ENCODE measurements around the gene FARS2. TPM values are rescaled to one million over a fixed set of nuclear protein-coding genes. Genes with fewer than 3 reads are reported as not detected.

The FARS2 gene
- polyA plus RNA-seq, 3 donors: 12.2 to 21.6 (median 17.7) TPM

DNA sequence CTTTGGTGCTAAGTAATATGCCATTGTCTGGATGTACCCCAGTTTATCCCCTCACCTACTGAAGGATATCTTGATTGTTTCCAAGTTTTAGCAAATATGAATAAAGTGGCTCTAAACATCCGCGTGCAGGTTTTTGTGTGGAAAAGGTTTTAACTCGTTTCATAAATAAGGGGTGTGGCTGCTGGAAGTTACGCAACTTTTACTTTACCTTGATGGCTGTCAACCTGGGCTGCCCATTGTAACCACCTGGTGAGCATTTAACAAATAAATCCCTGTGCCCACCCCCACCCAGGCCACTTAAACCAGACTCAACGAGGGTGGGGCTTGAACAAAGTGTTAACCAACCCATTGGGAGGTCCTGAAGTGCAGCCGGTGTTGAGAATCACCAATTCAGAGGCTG is 557.6 kb downstream of the FARS2 start:
- WGBS (ENCODE audit: insufficient coverage): 80% methylated on average over 1 of the region's 6 CpGs
- Histone ChIP-seq H3K9me3 (replicated peaks in 1 of 2; ENCODE audit: control insufficient read depth in 1 of 2, insufficient read depth in 1 of 2, low read length in 2 of 2) (no peaks in the 10 kb centered on the region), H4K20me1 (ENCODE audit: insufficient read depth, low read length) (no peaks in the 10 kb centered on the region), H3K79me2 (ENCODE audit: insufficient read depth, low read length) (no peaks in the 10 kb centered on the region), H3K4me3 (replicated peaks in 1 of 3; ENCODE audit: low read depth in 2 of 3, low read length in 3 of 3) (no peak overlapping the region), H3K27ac (ENCODE audit: low read depth in 1 of 2, low read length in 2 of 2) (no peak overlapping the region), H3K36me3 (replicated peaks in 1 of 2; ENCODE audit: control insufficient read depth in 1 of 2, insufficient read depth in 2 of 2, low read length in 2 of 2) (no peaks in the 10 kb centered on the region), H2AFZ (ENCODE audit: insufficient read depth, low read depth, low read length, poor library complexity, severe bottlenecking) (no peak overlapping the region), H3K4me2 (replicated peaks; ENCODE audit: extremely low read depth, low read length, poor library complexity, severe bottlenecking) (no peak overlapping the region), H3K9ac (ENCODE audit: insufficient read depth, low read length, poor library complexity, severe bottlenecking) (no peak overlapping the region), H3K4me1 (ENCODE audit: control insufficient read depth in 1 of 2, insufficient read depth in 2 of 2, low read length in 2 of 2) (no peaks in the 10 kb centered on the region), H3K27me3 (ENCODE audit: control insufficient read depth in 2 of 2, insufficient read depth in 2 of 2, low read length in 2 of 2) (no peaks in the 10 kb centered on the region)
- no peak for DNase-seq
- Mint-ChIP-seq H3K36me3 (no peaks in the 10 kb centered on the region), H3K27me3 (ENCODE audit: low read depth in 3 of 3) (peaks cover 0 to 4% (median 2%) of the 10 kb centered on the region in 3 donors), H3K9me3 (peaks cover 4 to 21% (median 11%) of the 10 kb centered on the region in 7 donors), H3K27ac (no peak overlapping the region), H3K4me1 (peaks cover under 1% of the 10 kb centered on the region), H3K4me3 (no peak overlapping the region)
- intact Hi-C loops (cut with micrococcal nuclease): no loop called here
- TF ChIP-seq, protein P1, sequence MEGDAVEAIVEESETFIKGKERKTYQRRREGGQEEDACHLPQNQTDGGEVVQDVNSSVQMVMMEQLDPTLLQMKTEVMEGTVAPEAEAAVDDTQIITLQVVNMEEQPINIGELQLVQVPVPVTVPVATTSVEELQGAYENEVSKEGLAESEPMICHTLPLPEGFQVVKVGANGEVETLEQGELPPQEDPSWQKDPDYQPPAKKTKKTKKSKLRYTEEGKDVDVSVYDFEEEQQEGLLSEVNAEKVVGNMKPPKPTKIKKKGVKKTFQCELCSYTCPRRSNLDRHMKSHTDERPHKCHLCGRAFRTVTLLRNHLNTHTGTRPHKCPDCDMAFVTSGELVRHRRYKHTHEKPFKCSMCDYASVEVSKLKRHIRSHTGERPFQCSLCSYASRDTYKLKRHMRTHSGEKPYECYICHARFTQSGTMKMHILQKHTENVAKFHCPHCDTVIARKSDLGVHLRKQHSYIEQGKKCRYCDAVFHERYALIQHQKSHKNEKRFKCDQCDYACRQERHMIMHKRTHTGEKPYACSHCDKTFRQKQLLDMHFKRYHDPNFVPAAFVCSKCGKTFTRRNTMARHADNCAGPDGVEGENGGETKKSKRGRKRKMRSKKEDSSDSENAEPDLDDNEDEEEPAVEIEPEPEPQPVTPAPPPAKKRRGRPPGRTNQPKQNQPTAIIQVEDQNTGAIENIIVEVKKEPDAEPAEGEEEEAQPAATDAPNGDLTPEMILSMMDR (IDR thresholded peaks at IDR 0.05): no peak

Other genes starting within 250 kb of the FARS2 start
- under 1 TPM; 0.13 to 0.15 (median 0.13) TPM for gene PPP1R3G, start 176.2 kb upstream of the FARS2 start, polyA plus RNA-seq
- gene LYRM4, start 563 bp upstream of the FARS2 start, polyA plus RNA-seq: 10 to 100 TPM; 13.7 to 19.6 (median 18.1) TPM

Measured in CD14-positive monocyte (primary cell).